ENCODE measurements around the gene SLC9A7. TPM values are rescaled to one million over a fixed set of nuclear protein-coding genes. Genes with fewer than 3 reads are reported as not detected.

Gene SLC9A7
- total RNA-seq: 7.9 TPM
- long read RNA-seq, full-length matches to known transcripts: 4 of 8 reads
- long read RNA-seq, partial matches to known transcripts: 0 of 8 reads
- long read RNA-seq, other reads (novel, unspliced or antisense): 4 of 8 reads

GRCh38 chrX:46758956-46759644 lies at the start of gene SLC9A7:
Gene SLC9A7 (minus strand): TSS chrX:46759118. CDS start chrX:46759029, 89 bp downstream.
- H3K27ac ChIP-seq: no peak within 1 kb of the TSS
- TF ChIP-seq CTCF (IDR thresholded peaks at IDR 0.05): peak; percentile 88
- ATAC-seq (peak; percentile 92 to 95), DNase-seq (peak; percentile 88)
- peak within 1 kb of the TSS; percentile 53 for H3K4me3 ChIP-seq
- intact Hi-C loops (cut with DNase I): no loop called here
- no peaks in the 10 kb centered on the region for H3K9me3 ChIP-seq
- H3K4me1 ChIP-seq: no peaks in the 10 kb centered on the region
- no peaks in the 10 kb centered on the region for H3K27me3 ChIP-seq (ENCODE audit: low read depth)
- H3K36me3 ChIP-seq: no peaks in the 10 kb centered on the region

DNA sequence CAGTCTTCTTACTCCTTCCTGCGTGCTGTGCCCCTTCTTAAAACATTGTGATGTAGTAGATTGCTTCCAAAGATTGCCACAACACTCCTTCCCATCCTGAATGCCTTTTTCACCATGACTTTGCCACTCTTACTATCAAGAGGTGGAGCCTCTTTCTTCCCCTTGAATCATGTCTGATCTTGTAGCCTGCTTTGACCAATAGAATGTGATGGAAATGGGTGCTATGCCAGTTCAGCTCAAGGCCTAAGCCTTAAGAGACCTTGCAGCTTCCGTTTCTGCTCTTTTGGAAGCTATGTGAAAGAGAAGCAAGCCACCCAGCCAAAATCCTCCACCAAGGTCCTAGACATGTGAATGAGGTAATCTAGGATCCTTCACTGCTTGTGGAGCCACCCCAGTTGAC lies 46.4 kb upstream of the SLC9A7 start:
- no peak for DNase-seq

GRCh38 chrX:46803140-46803539 lies 44.2 kb upstream of the SLC9A7 start:
- H3K36me3 ChIP-seq: no peaks in the 10 kb centered on the region
- no peak overlapping the region for H3K27ac ChIP-seq
- ATAC-seq: no peak
- H3K9me3 ChIP-seq: no peaks in the 10 kb centered on the region
- no peaks in the 10 kb centered on the region for H3K4me1 ChIP-seq
- intact Hi-C loops (cut with DNase I): no loop called here
- DNase-seq: no peak
- peak; percentile 10 for TF ChIP-seq CTCF (IDR thresholded peaks at IDR 0.05)
- H3K27me3 ChIP-seq (ENCODE audit: low read depth): no peaks in the 10 kb centered on the region
- H3K4me3 ChIP-seq: no peak overlapping the region

More for the DNA sequence above, 46.4 kb upstream of the SLC9A7 start:
- Histone ChIP-seq H3K4me3 (no peak overlapping the region), H3K9me3 (no peaks in the 10 kb centered on the region), H3K27ac (no peak overlapping the region), H3K27me3 (ENCODE audit: low read depth) (no peaks in the 10 kb centered on the region), H3K4me1 (no peaks in the 10 kb centered on the region), H3K36me3 (no peaks in the 10 kb centered on the region)
- no peak for TF ChIP-seq CTCF (IDR thresholded peaks at IDR 0.05)
- ATAC-seq: no peak
- intact Hi-C loops (cut with DNase I): no loop called here

- ATAC-seq (peak; percentile 81 to 87), DNase-seq (peak; percentile 74)
- H3K27ac ChIP-seq: no peak overlapping the region
- intact Hi-C loops (cut with DNase I): no loop called here
- peaks cover 4% of the 10 kb centered on the region for H3K4me1 ChIP-seq
- H3K36me3 ChIP-seq: no peaks in the 10 kb centered on the region
- H3K27me3 ChIP-seq (ENCODE audit: low read depth): no peaks in the 10 kb centered on the region
- no peak overlapping the region for H3K4me3 ChIP-seq
- H3K9me3 ChIP-seq: no peaks in the 10 kb centered on the region
- peak; percentile 76 for TF ChIP-seq CTCF (IDR thresholded peaks at IDR 0.05)
Measured at GRCh38 chrX:46796574-46797191, 37.8 kb upstream of the SLC9A7 start.

- ATAC-seq (no peak), DNase-seq (no peak)
- intact Hi-C loops (cut with DNase I): no loop called here
- Histone ChIP-seq H3K4me3 (no peak overlapping the region), H3K36me3 (no peaks in the 10 kb centered on the region), H3K4me1 (peaks cover 4% of the 10 kb centered on the region), H3K27ac (no peak overlapping the region), H3K9me3 (no peaks in the 10 kb centered on the region), H3K27me3 (ENCODE audit: low read depth) (no peaks in the 10 kb centered on the region)
- no peak for TF ChIP-seq CTCF (IDR thresholded peaks at IDR 0.05)
Measured at GRCh38 chrX:46793386-46794143, 34.6 kb upstream of the SLC9A7 start.
